SU-DHL-6 (cell line): ENCODE data around the gene IFT52.

Source experiments
- EZH2phosphoT487 ChIP-seq: fragments of 200-600 bp; sonication (generic), shearing (Covaris generic); conservative IDR thresholded peaks from 2 replicates; pipeline ENCODE4 v1.6.1; 2018; ENCODE audit warnings: mild to moderate bottlenecking, antibody characterized with exemption, low read length, moderate library complexity, mixed read lengths
- TF ChIP-seq, protein P1 (sequence below): fragments of 200-600 bp; sonication (generic); IDR thresholded peaks from one replicate; pipeline ENCODE4 v1.5.1; 2017; ENCODE audit warnings: antibody characterized with exemption, mild to moderate bottlenecking, low read length, moderate library complexity; ENCODE audit not compliant: insufficient read depth, poor library complexity, severe bottlenecking

DNA sequence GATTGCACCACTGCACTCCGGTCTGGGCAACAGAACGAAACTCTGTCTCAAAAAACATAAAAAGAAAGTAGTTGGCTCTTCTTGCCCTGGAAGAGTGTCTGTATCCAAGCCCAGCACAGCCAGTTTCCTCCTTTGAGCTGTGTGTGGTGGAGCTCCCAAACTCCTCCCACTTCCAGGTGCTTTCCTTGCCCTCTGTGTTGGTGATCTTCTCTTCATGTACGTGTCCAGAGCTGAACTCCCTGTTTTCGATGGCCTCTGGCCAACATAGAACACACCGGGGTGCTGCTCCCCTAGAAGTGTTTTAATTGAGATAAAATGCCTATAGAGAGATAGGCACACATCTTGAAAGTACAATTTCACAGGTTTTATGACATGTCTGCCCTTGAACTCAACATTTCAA lies 48.6 kb upstream of the IFT52 start:
- TF ChIP-seq, protein P1, sequence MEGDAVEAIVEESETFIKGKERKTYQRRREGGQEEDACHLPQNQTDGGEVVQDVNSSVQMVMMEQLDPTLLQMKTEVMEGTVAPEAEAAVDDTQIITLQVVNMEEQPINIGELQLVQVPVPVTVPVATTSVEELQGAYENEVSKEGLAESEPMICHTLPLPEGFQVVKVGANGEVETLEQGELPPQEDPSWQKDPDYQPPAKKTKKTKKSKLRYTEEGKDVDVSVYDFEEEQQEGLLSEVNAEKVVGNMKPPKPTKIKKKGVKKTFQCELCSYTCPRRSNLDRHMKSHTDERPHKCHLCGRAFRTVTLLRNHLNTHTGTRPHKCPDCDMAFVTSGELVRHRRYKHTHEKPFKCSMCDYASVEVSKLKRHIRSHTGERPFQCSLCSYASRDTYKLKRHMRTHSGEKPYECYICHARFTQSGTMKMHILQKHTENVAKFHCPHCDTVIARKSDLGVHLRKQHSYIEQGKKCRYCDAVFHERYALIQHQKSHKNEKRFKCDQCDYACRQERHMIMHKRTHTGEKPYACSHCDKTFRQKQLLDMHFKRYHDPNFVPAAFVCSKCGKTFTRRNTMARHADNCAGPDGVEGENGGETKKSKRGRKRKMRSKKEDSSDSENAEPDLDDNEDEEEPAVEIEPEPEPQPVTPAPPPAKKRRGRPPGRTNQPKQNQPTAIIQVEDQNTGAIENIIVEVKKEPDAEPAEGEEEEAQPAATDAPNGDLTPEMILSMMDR, result no peak
- no peak for TF ChIP-seq EZH2phosphoT487
